ENCODE measurements around the gene GABRG3. TPM values are rescaled to one million over a fixed set of nuclear protein-coding genes. Genes with fewer than 3 reads are reported as not detected.

GABRG3 gene
- total and polyA plus RNA-seq, 8 donors, result 0.35 TPM; not detected in 7

- ATAC-seq, result no peak
- intact Hi-C loops (cut with DNase I), result no loop called here
- Histone ChIP-seq H3K4me1 (no peaks in the 10 kb centered on the region), H3K27me3 (no peaks in the 10 kb centered on the region), H3K36me3 (no peaks in the 10 kb centered on the region), H3K27ac (no peak overlapping the region), H3K4me3 (no peak overlapping the region), H3K9me3 (no peaks in the 10 kb centered on the region)
- no peak for DNase-seq
- 90 to 93% methylated on average over 36 to 40 of the region's 40 CpGs for WGBS, 2 donors
- TF ChIP-seq CTCF (IDR thresholded peaks at IDR 0.05), result no peak
- no peak for FAIRE-seq
Observed at GRCh38 chr15:27541581-27541980, 570.6 kb downstream of the GABRG3 start.

- DNase-seq (no peak), FAIRE-seq (no peak), ATAC-seq (peak in 2 of 4 donors; percentile 30 to 54)
- Histone ChIP-seq H3K9me3 (no peaks in the 10 kb centered on the region), H3K27ac (no peak overlapping the region), H3K4me1 (no peaks in the 10 kb centered on the region), H3K27me3 (no peaks in the 10 kb centered on the region), H3K36me3 (no peaks in the 10 kb centered on the region), H3K4me3 (no peak overlapping the region)
- intact Hi-C loops (cut with DNase I), result no loop called here
- 47 to 56% methylated on average over 8 of the region's 8 CpGs for WGBS, 2 donors
- TF ChIP-seq CTCF (IDR thresholded peaks at IDR 0.05), result no peak
Observed at GRCh38 chr15:27545494-27546255, 574.7 kb downstream of the GABRG3 start.

GRCh38 chr15:27549746-27550145 is 578.8 kb downstream of the GABRG3 start:
- FAIRE-seq, result no peak
- intact Hi-C loops (cut with DNase I), result no loop called here

GRCh38 chr15:27550635-27551034 is 579.7 kb downstream of the GABRG3 start:
- 49 to 51% methylated on average over 6 of the region's 6 CpGs for WGBS, 2 donors
- TF ChIP-seq CTCF (IDR thresholded peaks at IDR 0.05), result no peak
- DNase-seq (no peak), FAIRE-seq (no peak), ATAC-seq (no peak)
- H3K36me3 ChIP-seq, result no peaks in the 10 kb centered on the region
- H3K4me1 ChIP-seq, result no peaks in the 10 kb centered on the region
- H3K27me3 ChIP-seq, result no peaks in the 10 kb centered on the region
- H3K27ac ChIP-seq, result no peak overlapping the region
- H3K9me3 ChIP-seq, result no peaks in the 10 kb centered on the region
- intact Hi-C loops (cut with DNase I), result no loop called here
- no peak overlapping the region for H3K4me3 ChIP-seq

More at GRCh38 chr15:27549746-27550145, 578.8 kb downstream of the GABRG3 start:
- no peak overlapping the region for H3K27ac ChIP-seq
- DNase-seq (no peak), ATAC-seq (peak in 1 of 4 donors; percentile 24)
- TF ChIP-seq CTCF (IDR thresholded peaks at IDR 0.05), result no peak
- no peaks in the 10 kb centered on the region for H3K27me3 ChIP-seq
- WGBS, 2 donors, result 49 to 51% methylated on average over 4 of the region's 4 CpGs
- no peaks in the 10 kb centered on the region for H3K9me3 ChIP-seq
- no peaks in the 10 kb centered on the region for H3K4me1 ChIP-seq
- no peaks in the 10 kb centered on the region for H3K36me3 ChIP-seq
- no peak overlapping the region for H3K4me3 ChIP-seq

GRCh38 chr15:27561816-27562215 is 590.8 kb downstream of the GABRG3 start:
- Histone ChIP-seq H3K27ac (no peak overlapping the region), H3K4me1 (no peaks in the 10 kb centered on the region), H3K4me3 (no peak overlapping the region), H3K27me3 (no peaks in the 10 kb centered on the region), H3K36me3 (no peaks in the 10 kb centered on the region), H3K9me3 (no peaks in the 10 kb centered on the region)
- no peak for TF ChIP-seq CTCF (IDR thresholded peaks at IDR 0.05)
- FAIRE-seq, result no peak
- ATAC-seq, result no peak
- intact Hi-C loops (cut with DNase I), result no loop called here
- no peak for DNase-seq
